HG03521 (cell line): ENCODE results near the gene DSCAML1.
"Not testable (repeated sequence)": the region's sequence is repeated elsewhere in the genome, so short reads cannot be mapped to it uniquely, and the experiment has no call there.

ENCODE experiments used
- ATAC-seq: cut with Tn5 transposase; IDR thresholded peaks from one replicate; pipeline ENCODE4 v1.9.1; 2021; ENCODE audit warnings: mild to moderate bottlenecking, moderate library complexity; ENCODE audit not compliant: unreplicated experiment

The DSCAML1 gene

DNA sequence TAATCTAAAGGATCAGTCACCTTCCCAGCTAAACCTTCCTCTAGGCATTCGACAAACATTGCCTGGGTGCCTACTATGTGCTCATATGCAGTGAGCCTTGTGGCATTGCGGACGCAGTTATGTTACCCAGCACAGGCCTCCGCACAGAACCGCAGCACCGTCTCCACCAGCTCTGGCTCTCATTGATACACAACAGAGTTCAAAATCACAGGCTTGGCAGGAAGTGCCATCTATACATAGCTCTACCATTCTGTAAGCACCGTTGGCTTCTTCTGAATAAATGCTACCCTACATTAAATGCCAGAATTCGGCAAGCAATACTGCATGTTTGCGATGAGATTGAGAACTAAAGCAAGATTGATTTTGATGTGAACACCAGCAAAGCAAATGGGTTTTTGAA, 31.0 kb downstream of the DSCAML1 start:
- no peak for ATAC-seq

- no peak for ATAC-seq
These were observed 31.9 kb downstream of the DSCAML1 start for GRCh38 chr11:117765068-117765467.

DNA sequence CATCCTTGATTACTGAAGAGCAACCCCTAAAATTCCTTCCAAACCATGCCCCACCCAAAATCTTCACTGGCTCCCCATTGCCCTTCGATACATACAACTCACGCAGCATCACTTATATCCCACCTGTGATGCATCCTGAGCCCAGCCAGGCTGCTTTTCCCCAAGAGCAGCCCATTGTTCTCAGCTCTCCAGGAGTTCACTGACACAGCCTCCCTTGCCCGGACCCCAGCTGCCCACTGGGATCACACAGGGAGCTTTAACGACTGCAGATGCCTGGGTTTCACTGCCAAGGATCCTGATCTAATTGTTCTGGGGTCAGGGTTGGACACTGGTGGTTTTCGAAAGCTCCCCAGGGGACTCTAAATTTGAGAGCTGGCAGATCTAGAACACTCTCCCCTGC, 33.6 kb downstream of the DSCAML1 start:
- ATAC-seq = not testable (repeated sequence)

DNA sequence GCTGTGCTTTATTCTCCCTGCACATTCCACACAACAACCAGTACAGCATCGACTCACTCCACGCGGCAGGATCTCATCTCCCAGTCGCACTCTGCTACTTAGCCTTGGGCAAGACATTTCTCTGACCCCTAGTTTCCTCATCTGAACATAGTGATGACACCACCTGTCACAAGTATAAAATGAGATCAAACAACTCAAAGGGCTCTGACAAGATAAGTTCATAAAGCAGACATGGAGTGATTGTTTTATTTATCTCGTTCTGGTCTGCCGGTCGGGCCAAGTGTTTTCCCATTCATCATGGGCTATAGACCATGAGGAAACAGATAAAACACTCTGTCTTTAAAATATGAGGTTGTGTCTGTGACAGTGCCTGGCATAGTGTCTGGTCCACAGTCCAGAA, 35.0 kb downstream of the DSCAML1 start:
- ATAC-seq = no peak

DNA sequence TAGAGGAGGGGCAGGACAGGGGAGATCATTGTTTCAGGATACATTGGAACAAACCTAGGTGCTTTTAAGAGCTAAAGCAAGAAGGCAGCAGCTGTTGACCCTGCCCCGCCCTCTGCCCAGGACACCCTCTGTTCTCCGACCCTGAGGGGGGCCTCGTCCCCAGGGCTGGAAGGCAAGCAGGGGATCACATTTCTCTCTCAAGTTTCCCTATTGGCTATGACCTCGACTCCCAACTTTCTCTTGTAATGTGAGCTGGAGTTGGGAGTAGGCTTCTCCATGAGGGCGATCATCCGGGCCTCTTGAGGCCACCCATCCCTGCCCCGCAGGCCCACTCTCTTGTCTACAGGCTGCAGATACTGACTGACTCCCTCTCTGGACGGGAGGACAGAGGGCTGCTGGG, 37.7 kb downstream of the DSCAML1 start:
- no peak for ATAC-seq

- ATAC-seq = no peak
These were observed 43.0 kb downstream of the DSCAML1 start for GRCh38 chr11:117754030-117754429.

- no peak for ATAC-seq
These were observed 44.2 kb downstream of the DSCAML1 start for GRCh38 chr11:117752721-117753237.

GRCh38 chr11:117752071-117752470, 44.9 kb downstream of the DSCAML1 start:
- no peak for ATAC-seq

- no peak for ATAC-seq
These were observed 45.9 kb downstream of the DSCAML1 start for GRCh38 chr11:117750916-117751662.

DNA sequence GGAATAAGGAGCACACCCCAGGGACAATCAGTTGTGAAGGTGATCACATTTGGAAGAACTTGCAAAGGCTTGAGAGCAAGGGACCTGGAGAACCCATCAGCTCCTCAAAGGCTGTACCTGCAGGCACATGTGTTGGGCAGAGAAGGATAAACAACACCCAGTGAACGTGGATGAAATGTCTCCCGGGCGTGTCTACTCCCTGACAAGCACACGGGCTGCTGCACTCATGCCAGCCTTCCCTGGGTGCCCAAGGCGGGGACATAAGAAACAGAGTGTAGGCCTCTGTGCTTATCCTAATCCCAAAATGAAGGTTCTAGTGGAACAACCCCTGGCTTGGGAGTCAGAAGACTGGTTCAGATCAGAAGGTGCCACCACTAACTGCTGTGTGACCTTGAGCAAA, 46.7 kb downstream of the DSCAML1 start:
- no peak for ATAC-seq

DNA sequence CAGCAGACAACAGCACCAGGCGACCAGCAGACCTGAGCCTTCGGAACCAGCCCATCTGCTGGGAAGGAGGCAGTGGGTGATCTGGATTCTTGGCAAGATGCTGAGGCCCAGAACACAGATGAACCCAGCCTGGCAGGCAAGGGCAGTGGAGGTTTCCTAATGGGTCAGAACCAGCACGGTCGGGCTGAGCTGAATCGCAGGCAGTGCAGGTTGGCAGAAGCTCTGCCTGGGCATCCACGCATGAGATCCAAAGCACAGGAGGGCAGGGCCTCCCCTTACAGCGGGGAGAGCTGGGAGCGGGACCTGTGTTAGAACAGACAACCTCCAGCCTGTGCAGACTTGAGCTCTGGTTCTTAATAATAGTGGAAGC, 47.5 kb downstream of the DSCAML1 start:
- no peak for ATAC-seq

DNA sequence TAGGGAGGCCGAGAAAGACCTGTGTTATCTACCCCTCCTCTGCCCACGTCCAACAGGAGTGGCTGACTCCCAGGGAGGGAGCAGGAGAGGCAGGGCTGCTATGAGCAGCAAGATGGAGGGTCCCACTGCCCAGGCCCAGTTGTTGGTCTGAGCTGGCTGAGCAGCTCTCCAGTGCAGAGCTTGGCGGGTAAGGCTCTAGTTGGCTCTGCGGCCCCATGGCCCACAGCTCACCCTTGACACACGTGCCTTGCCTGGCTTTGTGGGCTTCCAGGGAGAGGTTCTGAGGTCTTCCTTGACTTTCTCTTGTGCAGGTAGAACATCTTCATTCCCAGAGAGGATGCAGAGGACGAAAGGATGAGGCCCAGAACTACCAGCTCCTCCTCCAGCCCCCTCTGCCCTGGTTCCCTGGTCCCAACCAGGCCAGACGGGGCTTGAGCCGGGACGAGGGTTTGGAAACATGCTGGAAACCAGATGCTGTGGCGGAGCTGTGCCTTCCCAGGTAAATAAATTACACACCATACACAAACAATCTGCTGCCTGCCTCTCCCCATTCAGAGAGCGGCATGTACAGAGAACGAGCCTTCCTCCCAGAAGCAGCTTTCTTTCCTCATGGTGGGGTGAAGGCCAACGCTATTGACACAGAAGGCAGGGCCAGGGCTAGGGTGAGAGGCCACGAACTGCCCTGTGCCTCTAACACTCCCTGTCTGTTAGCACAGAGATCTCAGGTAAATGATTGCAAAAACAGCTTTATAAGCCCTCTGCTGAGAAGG, 48.1 kb downstream of the DSCAML1 start:
- no peak for ATAC-seq

DNA sequence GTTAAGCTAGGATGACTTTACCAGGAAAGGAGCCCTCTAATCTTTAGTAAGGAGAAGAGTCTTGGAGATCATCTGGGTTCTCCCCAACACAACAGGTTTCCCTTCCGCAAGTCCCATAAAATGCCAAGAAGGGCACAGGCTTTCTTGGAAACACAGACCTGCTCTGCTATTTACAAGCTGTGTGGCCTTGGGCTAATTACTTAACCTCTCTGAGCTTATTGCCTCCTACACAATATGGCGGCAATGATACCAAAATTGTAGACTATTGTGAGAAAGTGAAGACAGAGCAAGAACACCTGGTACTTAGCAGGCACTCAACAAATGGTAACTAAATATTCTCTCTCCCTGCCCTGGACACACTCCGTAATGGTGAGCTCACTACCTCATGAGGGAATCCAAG, 49.1 kb downstream of the DSCAML1 start:
- no peak for ATAC-seq

DNA sequence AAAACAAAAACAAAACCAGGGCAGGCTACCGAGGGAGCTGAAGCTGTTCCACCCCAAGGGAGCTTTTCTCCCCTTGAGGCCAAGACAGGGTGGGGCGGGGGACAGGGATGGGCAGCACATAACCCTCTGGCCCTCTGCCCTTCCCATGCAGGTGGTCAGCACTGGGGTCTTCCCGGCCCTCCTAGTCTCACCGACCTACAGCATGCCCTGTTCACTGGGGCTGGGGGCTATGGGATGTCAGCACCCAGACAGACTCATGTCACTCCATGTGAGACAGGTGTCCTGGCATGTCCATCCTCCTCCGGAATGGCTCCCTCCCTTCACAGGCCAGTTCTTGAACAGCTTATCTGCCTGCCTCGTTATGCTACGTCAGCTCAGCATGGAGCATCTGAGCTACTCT, 51.7 kb downstream of the DSCAML1 start:
- ATAC-seq = no peak

DNA sequence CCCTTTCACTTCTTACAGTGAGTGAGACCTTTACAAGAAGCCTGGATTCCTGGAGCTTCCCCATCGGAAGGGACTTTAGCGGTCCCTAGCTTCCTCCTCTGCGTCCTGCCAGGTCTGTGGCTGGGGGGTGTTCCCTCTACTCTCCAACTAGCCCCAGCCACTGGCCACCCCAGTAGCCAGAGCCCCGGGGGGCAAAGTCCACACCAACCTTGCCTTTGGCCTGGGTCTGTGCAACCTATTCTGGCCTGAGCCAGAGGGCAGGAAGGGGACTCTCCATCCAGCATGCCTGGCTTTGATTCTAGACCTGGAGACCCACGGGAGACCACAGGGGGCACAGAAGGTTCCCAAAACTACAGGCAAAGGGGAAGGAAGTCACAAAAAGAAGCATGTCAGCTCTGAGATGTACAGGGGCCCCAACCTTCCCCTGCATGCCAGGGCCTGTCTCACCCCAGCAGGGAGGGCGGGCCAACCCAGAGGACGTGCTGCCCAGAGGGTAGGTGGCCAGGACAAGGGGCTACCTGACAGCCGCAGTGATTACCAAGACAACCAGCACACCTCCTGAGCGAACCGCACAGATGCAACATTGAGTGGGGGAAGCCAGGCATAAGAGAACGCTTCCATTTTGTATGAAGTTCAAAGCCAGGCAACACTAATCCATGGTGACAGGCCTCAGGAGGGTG, 52.4 kb downstream of the DSCAML1 start:
- no peak for ATAC-seq

- ATAC-seq = no peak
These were observed 53.7 kb downstream of the DSCAML1 start for GRCh38 chr11:117743121-117743815.

GRCh38 chr11:117738246-117738957, 58.6 kb downstream of the DSCAML1 start:
- no peak for ATAC-seq

DNA sequence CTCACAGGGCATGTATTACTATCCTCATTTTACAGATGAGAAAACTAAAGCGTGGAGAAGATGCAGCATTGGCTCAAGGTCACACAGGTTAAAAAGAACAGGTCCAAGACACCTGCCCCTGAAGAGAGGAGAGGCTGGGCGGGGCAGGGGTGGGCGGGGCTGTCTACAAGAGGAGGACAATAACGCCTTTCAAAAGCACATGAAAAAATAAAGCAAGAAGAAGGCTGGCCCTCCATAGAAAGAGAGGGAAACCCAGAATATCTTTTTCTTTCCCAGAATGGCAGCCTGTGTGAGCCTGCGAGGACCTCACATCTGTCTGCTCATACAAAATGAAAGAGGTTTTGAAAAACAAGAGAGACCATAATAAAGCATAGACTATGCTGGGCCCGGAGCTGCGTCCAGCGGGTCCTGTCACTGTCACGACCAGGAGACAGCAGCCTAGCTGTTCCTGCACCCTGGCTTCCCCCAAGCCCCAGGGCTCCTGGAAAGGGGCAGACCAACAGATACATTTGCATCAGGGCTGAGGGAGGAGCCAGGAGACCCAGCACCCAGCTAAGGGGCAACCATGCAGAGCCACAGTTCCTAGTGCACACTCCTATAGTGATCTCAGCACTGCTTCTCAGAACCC, 61.6 kb downstream of the DSCAML1 start:
- ATAC-seq = no peak

GRCh38 chr11:117734601-117735024, 62.4 kb downstream of the DSCAML1 start:
- no peak for ATAC-seq

GRCh38 chr11:117733316-117733715, 63.7 kb downstream of the DSCAML1 start:
- ATAC-seq = no peak
